HepG2 (cell line): ENCODE measurements around the gene RIN3. TPM values are rescaled to one million over a fixed set of nuclear protein-coding genes. Genes with fewer than 3 reads are reported as not detected.

Experiments
- ATAC-seq: fragments of 200-7000 bp; cut with Tn5 transposase; 3 replicates; pipeline ENCODE4 v1.9.1; 2020; ENCODE audit warnings: mild to moderate bottlenecking, moderate library complexity
- BruUV-seq: library from RNA; stranded (reverse); fragments of 400-500 nt; replicated peaks from 2 replicates; lab custom pipeline; 2021; lab: Mats Ljungman, UMichigan
- CTCF ChIA-PET: fragments of 300-600 bp; formaldehyde crosslinking; extraction: SDS; loops from one replicate; lab custom pipeline; 2021; ENCODE audit warnings: low total read pairs, inconsistent platforms, low intra/inter-chr PET ratio; lab: Yijun Ruan, JAX
- POLR2A ChIA-PET: fragments of 350-600 bp; sonication (Branson Sonifier 250); formaldehyde crosslinking; loops from one replicate; lab custom pipeline; 2020; ENCODE audit warnings: antibody characterized with exemption, inconsistent platforms; lab: Yijun Ruan, JAX
- DNase-seq: peaks from one replicate; pipeline ENCODE4 v3.0.0-alpha.2; 2015; ENCODE audit warnings: low spot score
- FAIRE-seq: peaks from 3 replicates; lab custom pipeline; 2011; peaks lifted over from hg19 to GRCh38; lab: Jason Lieb, UNC
- H2AFZ ChIP-seq: one replicate; pipeline ENCODE4 v1.6.1; 2011; ENCODE audit warnings: low read length, inconsistent platforms
- H3K27ac ChIP-seq: fragments of 300-600 bp; 3 replicates; pipeline ENCODE4 v1.8.0; 2011; ENCODE audit warnings: mixed run types, mild to moderate bottlenecking, mixed read lengths, low read length, inconsistent platforms; ENCODE audit not compliant: insufficient read depth; ENCODE audit errors: extremely low read length
- H3K27me3 ChIP-seq, 2 experiments: fragments of 200-600 bp in 1 of 2; 2 replicates in 1 of 2; 3 replicates in 1 of 2; pipeline versions ENCODE4 v1.6.0 to v1.8.0; 2011; ENCODE audit warnings: low read length in 2 of 2, mild to moderate bottlenecking in 2 of 2, moderate library complexity in 2 of 2, inconsistent platforms in 1 of 2; ENCODE audit not compliant: insufficient read depth in 2 of 2, control insufficient read depth in 1 of 2
- H3K36me3 ChIP-seq, 2 experiments: fragments of 200-600 bp in 1 of 2; replicated peaks in 1 of 2; 2 replicates in 1 of 2; 3 replicates in 1 of 2; pipeline versions ENCODE4 v1.5.1 to v1.8.0; 2011; ENCODE audit warnings: low read length in 2 of 2, inconsistent platforms in 1 of 2; ENCODE audit not compliant: insufficient read depth in 2 of 2, control insufficient read depth in 1 of 2
- H3K4me1 ChIP-seq: 2 replicates; pipeline ENCODE4 v1.5.1; 2012; ENCODE audit warnings: low read length, inconsistent platforms; ENCODE audit not compliant: insufficient read depth
- H3K4me2 ChIP-seq: 2 replicates; pipeline ENCODE4 v1.6.0; 2011; ENCODE audit warnings: low read depth, low read length, inconsistent platforms
- H3K4me3 ChIP-seq, 3 experiments: fragments of 200-600 bp in 1 of 3; sonication (generic), shearing (Covaris generic) in 1 of 3; replicated peaks in 1 of 3; 2 replicates each; pipeline ENCODE4 v1.5.1; 2011 to 2016; ENCODE audit warnings: low read length in 3 of 3, inconsistent platforms in 2 of 3, low read depth in 2 of 3, mild to moderate bottlenecking in 2 of 3, control low read depth in 1 of 3, mixed read lengths in 1 of 3; ENCODE audit not compliant: insufficient read depth in 1 of 3
- H3K79me2 ChIP-seq: one replicate; pipeline ENCODE4 v1.6.1; 2011; ENCODE audit warnings: low read length, inconsistent platforms; ENCODE audit not compliant: insufficient read depth
- H3K9ac ChIP-seq: 2 replicates; pipeline ENCODE4 v1.6.0; 2011; ENCODE audit warnings: mild to moderate bottlenecking, low read depth, low read length, inconsistent platforms; ENCODE audit not compliant: insufficient read depth
- H3K9me3 ChIP-seq: 2 replicates; pipeline ENCODE4 v1.5.1; 2012; ENCODE audit warnings: mild to moderate bottlenecking, low read length
- H4K20me1 ChIP-seq: 2 replicates; pipeline ENCODE4 v1.6.0; 2011; ENCODE audit warnings: inconsistent platforms, mild to moderate bottlenecking, low read length, moderate library complexity; ENCODE audit not compliant: insufficient read depth
- ATF7-NPFF ChIP-seq: sonication (generic); formaldehyde crosslinking; IDR thresholded peaks from 2 replicates; pipeline ENCODE4 v1.8.1; 2023; ENCODE audit warnings: mild to moderate bottlenecking, low read depth, missing genetic modification reagents, moderate library complexity
- FOXA3 ChIP-seq: IDR thresholded peaks from 2 replicates; pipeline ENCODE4 v1.6.1; 2016; ENCODE audit warnings: missing genetic modification reagents, missing compliant biosample characterization
- GPN1 ChIP-seq: sonication (generic); formaldehyde crosslinking; IDR thresholded peaks from 2 replicates; pipeline ENCODE4 v1.5.1; 2020; ENCODE audit warnings: missing genetic modification reagents, borderline replicate concordance
- NAIF1 ChIP-seq: sonication (generic); formaldehyde crosslinking; IDR thresholded peaks from 2 replicates; pipeline ENCODE4 v1.5.0; 2020; ENCODE audit warnings: mild to moderate bottlenecking, missing genetic modification reagents, borderline replicate concordance
- NCOA2 ChIP-seq: sonication (generic); formaldehyde crosslinking; IDR thresholded peaks from 2 replicates; pipeline ENCODE4 v1.8.0; 2022; ENCODE audit warnings: inconsistent platforms
- ZNF382 ChIP-seq: sonication (generic); formaldehyde crosslinking; IDR thresholded peaks from 2 replicates; pipeline ENCODE4 v1.5.0; 2020; ENCODE audit warnings: missing genetic modification reagents, mild to moderate bottlenecking, borderline replicate concordance
- WGBS: methylation state at CpG from one replicate; pipeline ENCODE4 v1.1.6; 2017; ENCODE audit warnings: low lambda C conversion rate; 5-methylcytosine and 5-hydroxymethylcytosine counted together
- in situ Hi-C: cut with HindIII; loops from 2 replicates; pipeline ENCODE4 v1.10.0; 2017; ENCODE audit warnings: low pct_unique_long_range_greater_than_20kb; ENCODE audit not compliant: extremely low pct_ligation_motif_present
- intact Hi-C: fragments of 100-400 bp; cut with micrococcal nuclease; formaldehyde crosslinking; loops from one replicate; pipeline ENCODE4 v1.10.0; 2022; ENCODE audit not compliant: unreplicated experiment
- polyA plus RNA-seq, 8 experiments: library from polyadenylated mRNA; depleted of rRNA in 3 of 8; stranded (reverse) in 7 of 8; unstranded in 1 of 8; fragments of >200 nt; fragmentation: Illumina TruSeq in 4 of 8; extraction: Trizol in 4 of 8; gene quantifications; 2 replicates each; pipeline versions ENCODE4 v1.2.1 to v1.2.3, GENCODE V29; 2011 to 2016; ENCODE audit warnings: low read depth in 4 of 8, missing spikeins in 1 of 8, mixed read lengths in 1 of 8; ENCODE audit not compliant: insufficient read depth in 1 of 8
- total RNA-seq, 5 experiments: library from RNA; depleted of rRNA; stranded (reverse); fragments of >200 nt; fragmentation: Illumina TruSeq; extraction: Trizol; gene quantifications; 2 replicates each; pipeline ENCODE4 v1.2.3, GENCODE V29; 2016; ENCODE audit warnings: low read depth in 1 of 5
- TF ChIP-seq, protein P1 (sequence below): sonication (generic); formaldehyde crosslinking; IDR thresholded peaks from 2 replicates; pipeline ENCODE4 v1.4.0; 2020; ENCODE audit warnings: mild to moderate bottlenecking, missing genetic modification reagents
- TF ChIP-seq, protein P2 (sequence below): sonication (generic); formaldehyde crosslinking; IDR thresholded peaks from 2 replicates; pipeline ENCODE4 v1.5.1; 2020; ENCODE audit warnings: mild to moderate bottlenecking, missing genetic modification reagents, borderline replicate concordance
- TF ChIP-seq, protein P3 (sequence below): sonication (generic); formaldehyde crosslinking; IDR thresholded peaks from 2 replicates; pipeline ENCODE4 v1.4.0; 2020; ENCODE audit warnings: missing genetic modification reagents, borderline replicate concordance
- TF ChIP-seq, protein P4 (sequence below): sonication (generic); formaldehyde crosslinking; IDR thresholded peaks from 2 replicates; pipeline ENCODE4 v1.4.0; 2020; ENCODE audit warnings: missing genetic modification reagents
- TF ChIP-seq, protein P5 (sequence below): sonication (generic); formaldehyde crosslinking; IDR thresholded peaks from 2 replicates; pipeline ENCODE4 v1.8.1; 2023; ENCODE audit warnings: mild to moderate bottlenecking, missing genetic modification reagents

The RIN3 gene
- total and polyA plus RNA-seq, 2 of the 13 experiments (the other 11 are each of a cell fraction or from before 2014, with no cell fraction given), result 2.3 to 3.6 TPM

DNA sequence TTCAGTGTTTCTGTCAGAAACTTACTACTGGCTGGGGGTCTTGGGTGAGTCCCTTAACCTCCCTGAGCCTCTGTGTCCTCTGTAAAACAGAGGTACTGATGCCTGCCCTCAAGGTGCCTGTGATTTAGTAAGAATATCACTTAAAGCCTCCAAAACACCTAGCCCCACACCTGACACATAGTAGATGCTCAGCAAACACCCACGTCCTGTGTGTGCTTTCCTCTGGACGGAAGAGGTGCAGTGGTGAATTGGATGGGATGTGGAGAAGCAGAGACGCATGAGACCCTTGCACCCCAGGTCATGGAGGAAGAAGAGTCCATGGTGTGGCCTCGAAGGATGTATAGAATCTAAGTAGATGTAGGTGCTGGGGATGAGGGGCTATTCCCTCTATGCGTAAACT, 124.3 kb downstream of the RIN3 start:
- Histone ChIP-seq H3K4me1 (no peaks in the 10 kb centered on the region), H3K9me3 (no peaks in the 10 kb centered on the region), H2AFZ (no peak overlapping the region), H4K20me1 (no peaks in the 10 kb centered on the region), H3K36me3 (peaks cover 2 to 8% of the 10 kb centered on the region in 2 experiments; a peak in 1 of 5 replicates), H3K4me3 (no peak overlapping the region), H3K4me2 (no peak overlapping the region), H3K27ac (no peak overlapping the region), H3K27me3 (no peaks in the 10 kb centered on the region), H3K79me2 (no peaks in the 10 kb centered on the region), H3K9ac (no peak overlapping the region)
- intact Hi-C loops (no loop called here), in situ Hi-C loops (no loop called here)
- no TSS peak for BruUV-seq
- FAIRE-seq, result no peak
- no peak for TF ChIP-seq ZNF382 (CRISPR knock-in tag)
- TF ChIP-seq, protein P1, sequence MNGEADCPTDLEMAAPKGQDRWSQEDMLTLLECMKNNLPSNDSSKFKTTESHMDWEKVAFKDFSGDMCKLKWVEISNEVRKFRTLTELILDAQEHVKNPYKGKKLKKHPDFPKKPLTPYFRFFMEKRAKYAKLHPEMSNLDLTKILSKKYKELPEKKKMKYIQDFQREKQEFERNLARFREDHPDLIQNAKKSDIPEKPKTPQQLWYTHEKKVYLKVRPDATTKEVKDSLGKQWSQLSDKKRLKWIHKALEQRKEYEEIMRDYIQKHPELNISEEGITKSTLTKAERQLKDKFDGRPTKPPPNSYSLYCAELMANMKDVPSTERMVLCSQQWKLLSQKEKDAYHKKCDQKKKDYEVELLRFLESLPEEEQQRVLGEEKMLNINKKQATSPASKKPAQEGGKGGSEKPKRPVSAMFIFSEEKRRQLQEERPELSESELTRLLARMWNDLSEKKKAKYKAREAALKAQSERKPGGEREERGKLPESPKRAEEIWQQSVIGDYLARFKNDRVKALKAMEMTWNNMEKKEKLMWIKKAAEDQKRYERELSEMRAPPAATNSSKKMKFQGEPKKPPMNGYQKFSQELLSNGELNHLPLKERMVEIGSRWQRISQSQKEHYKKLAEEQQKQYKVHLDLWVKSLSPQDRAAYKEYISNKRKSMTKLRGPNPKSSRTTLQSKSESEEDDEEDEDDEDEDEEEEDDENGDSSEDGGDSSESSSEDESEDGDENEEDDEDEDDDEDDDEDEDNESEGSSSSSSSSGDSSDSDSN, result no peak
- TF ChIP-seq FOXA3 (CRISPR knock-in tag), result no peak
- TF ChIP-seq, protein P2, sequence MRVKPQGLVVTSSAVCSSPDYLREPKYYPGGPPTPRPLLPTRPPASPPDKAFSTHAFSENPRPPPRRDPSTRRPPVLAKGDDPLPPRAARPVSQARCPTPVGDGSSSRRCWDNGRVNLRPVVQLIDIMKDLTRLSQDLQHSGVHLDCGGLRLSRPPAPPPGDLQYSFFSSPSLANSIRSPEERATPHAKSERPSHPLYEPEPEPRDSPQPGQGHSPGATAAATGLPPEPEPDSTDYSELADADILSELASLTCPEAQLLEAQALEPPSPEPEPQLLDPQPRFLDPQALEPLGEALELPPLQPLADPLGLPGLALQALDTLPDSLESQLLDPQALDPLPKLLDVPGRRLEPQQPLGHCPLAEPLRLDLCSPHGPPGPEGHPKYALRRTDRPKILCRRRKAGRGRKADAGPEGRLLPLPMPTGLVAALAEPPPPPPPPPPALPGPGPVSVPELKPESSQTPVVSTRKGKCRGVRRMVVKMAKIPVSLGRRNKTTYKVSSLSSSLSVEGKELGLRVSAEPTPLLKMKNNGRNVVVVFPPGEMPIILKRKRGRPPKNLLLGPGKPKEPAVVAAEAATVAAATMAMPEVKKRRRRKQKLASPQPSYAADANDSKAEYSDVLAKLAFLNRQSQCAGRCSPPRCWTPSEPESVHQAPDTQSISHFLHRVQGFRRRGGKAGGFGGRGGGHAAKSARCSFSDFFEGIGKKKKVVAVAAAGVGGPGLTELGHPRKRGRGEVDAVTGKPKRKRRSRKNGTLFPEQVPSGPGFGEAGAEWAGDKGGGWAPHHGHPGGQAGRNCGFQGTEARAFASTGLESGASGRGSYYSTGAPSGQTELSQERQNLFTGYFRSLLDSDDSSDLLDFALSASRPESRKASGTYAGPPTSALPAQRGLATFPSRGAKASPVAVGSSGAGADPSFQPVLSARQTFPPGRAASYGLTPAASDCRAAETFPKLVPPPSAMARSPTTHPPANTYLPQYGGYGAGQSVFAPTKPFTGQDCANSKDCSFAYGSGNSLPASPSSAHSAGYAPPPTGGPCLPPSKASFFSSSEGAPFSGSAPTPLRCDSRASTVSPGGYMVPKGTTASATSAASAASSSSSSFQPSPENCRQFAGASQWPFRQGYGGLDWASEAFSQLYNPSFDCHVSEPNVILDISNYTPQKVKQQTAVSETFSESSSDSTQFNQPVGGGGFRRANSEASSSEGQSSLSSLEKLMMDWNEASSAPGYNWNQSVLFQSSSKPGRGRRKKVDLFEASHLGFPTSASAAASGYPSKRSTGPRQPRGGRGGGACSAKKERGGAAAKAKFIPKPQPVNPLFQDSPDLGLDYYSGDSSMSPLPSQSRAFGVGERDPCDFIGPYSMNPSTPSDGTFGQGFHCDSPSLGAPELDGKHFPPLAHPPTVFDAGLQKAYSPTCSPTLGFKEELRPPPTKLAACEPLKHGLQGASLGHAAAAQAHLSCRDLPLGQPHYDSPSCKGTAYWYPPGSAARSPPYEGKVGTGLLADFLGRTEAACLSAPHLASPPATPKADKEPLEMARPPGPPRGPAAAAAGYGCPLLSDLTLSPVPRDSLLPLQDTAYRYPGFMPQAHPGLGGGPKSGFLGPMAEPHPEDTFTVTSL (CRISPR knock-in tag), result no peak
- TF ChIP-seq, protein P3, sequence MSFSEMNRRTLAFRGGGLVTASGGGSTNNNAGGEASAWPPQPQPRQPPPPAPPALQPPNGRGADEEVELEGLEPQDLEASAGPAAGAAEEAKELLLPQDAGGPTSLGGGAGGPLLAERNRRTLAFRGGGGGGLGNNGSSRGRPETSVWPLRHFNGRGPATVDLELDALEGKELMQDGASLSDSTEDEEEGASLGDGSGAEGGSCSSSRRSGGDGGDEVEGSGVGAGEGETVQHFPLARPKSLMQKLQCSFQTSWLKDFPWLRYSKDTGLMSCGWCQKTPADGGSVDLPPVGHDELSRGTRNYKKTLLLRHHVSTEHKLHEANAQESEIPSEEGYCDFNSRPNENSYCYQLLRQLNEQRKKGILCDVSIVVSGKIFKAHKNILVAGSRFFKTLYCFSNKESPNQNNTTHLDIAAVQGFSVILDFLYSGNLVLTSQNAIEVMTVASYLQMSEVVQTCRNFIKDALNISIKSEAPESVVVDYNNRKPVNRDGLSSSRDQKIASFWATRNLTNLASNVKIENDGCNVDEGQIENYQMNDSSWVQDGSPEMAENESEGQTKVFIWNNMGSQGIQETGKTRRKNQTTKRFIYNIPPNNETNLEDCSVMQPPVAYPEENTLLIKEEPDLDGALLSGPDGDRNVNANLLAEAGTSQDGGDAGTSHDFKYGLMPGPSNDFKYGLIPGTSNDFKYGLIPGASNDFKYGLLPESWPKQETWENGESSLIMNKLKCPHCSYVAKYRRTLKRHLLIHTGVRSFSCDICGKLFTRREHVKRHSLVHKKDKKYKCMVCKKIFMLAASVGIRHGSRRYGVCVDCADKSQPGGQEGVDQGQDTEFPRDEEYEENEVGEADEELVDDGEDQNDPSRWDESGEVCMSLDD (CRISPR knock-in tag), result no peak
- TF ChIP-seq NAIF1 (CRISPR knock-in tag), result no peak
- TF ChIP-seq, protein P4, sequence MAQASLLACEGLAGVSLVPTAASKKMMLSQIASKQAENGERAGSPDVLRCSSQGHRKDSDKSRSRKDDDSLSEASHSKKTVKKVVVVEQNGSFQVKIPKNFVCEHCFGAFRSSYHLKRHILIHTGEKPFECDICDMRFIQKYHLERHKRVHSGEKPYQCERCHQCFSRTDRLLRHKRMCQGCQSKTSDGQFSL (CRISPR knock-in tag), result no peak
- no peak for TF ChIP-seq GPN1
- TF ChIP-seq NCOA2, result no peak
- no peak for TF ChIP-seq ATF7-NPFF (CRISPR knock-in tag)
- TF ChIP-seq, protein P5, sequence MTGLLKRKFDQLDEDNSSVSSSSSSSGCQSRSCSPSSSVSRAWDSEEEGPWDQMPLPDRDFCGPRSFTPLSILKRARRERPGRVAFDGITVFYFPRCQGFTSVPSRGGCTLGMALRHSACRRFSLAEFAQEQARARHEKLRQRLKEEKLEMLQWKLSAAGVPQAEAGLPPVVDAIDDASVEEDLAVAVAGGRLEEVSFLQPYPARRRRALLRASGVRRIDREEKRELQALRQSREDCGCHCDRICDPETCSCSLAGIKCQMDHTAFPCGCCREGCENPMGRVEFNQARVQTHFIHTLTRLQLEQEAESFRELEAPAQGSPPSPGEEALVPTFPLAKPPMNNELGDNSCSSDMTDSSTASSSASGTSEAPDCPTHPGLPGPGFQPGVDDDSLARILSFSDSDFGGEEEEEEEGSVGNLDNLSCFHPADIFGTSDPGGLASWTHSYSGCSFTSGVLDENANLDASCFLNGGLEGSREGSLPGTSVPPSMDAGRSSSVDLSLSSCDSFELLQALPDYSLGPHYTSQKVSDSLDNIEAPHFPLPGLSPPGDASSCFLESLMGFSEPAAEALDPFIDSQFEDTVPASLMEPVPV, result no peak
- 91% methylated on average over 5 of the region's 5 CpGs for WGBS
- no peak for DNase-seq
- POLR2A ChIA-PET, result no interaction called here
- CTCF ChIA-PET, result no interaction called here
- ATAC-seq, result no peak
